GM12891 (cell line): ENCODE results near the gene CLEC3A.

Experiments
- PAX5 ChIP-seq: IDR thresholded peaks from 2 replicates; pipeline ENCODE4 v1.6.1; 2011; ENCODE audit warnings: low read length, moderate library complexity, mild to moderate bottlenecking; ENCODE audit not compliant: insufficient read depth, severe bottlenecking
- POLR2A ChIP-seq: IDR thresholded peaks from 2 replicates; pipeline ENCODE4 v1.6.1; 2011; ENCODE audit warnings: low read depth, low read length, control low read depth
- POLR2AphosphoS5 ChIP-seq: IDR thresholded peaks from 2 replicates; pipeline ENCODE4 v1.6.1; 2011; ENCODE audit warnings: low read depth, low read length, control low read depth
- TAF1 ChIP-seq: IDR thresholded peaks from 2 replicates; pipeline ENCODE4 v1.6.1; 2011; ENCODE audit warnings: low read depth, low read length, control low read depth

DNA sequence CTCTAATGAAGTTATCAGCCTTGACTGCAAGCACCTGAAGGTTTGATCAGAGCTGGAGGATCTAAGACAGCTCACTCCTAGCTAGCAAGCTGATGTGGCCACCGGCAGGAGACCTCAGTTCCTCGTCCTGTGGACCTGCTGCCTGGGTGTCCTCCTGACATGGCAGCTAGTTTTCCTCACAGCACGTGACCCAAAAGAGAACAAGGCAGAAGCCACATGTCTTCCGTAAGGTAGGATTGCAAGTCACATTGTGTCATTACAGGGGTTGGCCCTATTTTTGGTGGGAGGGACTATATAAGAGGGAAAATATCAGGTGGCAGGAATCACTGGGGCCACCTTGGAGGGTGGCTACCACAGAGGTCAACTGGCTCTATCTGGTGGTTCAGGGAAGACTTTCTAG is 59.0 kb downstream of the CLEC3A start:
- TF ChIP-seq POLR2A (no peak), POLR2AphosphoS5 (no peak), TAF1 (no peak), PAX5 (no peak)
